Esophagus muscularis mucosa (tissue), 3 donors: Measurements from ENCODE around the gene NUP107.

Experiments
- POLR2A ChIP-seq: fragments of 450-650 bp; IDR thresholded peaks from one replicate; pipeline ENCODE4 v1.6.1; 2017; ENCODE audit warnings: antibody characterized with exemption, moderate library complexity, mild to moderate bottlenecking, low read depth
- TF ChIP-seq, protein P1 (sequence below), 3 experiments: fragments of 200-600 bp in 2 of 3; fragments of 450-650 bp in 1 of 3; sonication (generic) in 2 of 3; IDR thresholded peaks; one replicate each; pipeline ENCODE4 v1.5.1; 2017 to 2019; ENCODE audit warnings: antibody characterized with exemption in 3 of 3, mild to moderate bottlenecking in 2 of 3, moderate library complexity in 1 of 3

DNA sequence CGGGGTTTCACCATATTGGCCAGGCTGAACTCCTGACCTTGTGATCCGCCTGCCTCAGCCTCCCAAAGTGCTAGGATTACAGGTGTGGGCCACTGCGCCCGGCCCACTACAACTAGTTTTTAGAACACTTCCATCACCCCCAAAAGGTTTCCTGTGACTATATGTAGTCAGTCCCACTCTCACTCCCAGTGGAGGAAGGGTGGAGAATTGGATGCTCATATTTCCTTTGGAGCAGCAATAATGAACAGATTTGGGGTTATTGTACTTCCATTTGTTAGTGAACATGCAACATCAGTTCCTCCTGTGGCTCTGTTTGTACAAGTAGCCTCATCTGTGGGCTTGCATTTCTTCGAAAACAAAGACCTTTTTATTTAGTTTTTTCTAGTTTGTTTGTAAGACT, 40.3 kb upstream of the NUP107 start:
- TF ChIP-seq, protein P1, sequence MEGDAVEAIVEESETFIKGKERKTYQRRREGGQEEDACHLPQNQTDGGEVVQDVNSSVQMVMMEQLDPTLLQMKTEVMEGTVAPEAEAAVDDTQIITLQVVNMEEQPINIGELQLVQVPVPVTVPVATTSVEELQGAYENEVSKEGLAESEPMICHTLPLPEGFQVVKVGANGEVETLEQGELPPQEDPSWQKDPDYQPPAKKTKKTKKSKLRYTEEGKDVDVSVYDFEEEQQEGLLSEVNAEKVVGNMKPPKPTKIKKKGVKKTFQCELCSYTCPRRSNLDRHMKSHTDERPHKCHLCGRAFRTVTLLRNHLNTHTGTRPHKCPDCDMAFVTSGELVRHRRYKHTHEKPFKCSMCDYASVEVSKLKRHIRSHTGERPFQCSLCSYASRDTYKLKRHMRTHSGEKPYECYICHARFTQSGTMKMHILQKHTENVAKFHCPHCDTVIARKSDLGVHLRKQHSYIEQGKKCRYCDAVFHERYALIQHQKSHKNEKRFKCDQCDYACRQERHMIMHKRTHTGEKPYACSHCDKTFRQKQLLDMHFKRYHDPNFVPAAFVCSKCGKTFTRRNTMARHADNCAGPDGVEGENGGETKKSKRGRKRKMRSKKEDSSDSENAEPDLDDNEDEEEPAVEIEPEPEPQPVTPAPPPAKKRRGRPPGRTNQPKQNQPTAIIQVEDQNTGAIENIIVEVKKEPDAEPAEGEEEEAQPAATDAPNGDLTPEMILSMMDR (IDR thresholded peaks at IDR 0.05) = no peak
- TF ChIP-seq POLR2A = no peak
